DMS53 treated with DMSO at 0.1 percent for 48 hours (cell line): ENCODE measurements around the gene MCAM.
A peak's percentile ranks its signal among the peaks of the same experiment; 100 is the strongest.

Experiments
- DNase-seq: peaks from one replicate; lab custom pipeline; 2025; ENCODE audit not compliant: unreplicated experiment; lab: John Stamatoyannopoulos, UW

MCAM gene

DNA sequence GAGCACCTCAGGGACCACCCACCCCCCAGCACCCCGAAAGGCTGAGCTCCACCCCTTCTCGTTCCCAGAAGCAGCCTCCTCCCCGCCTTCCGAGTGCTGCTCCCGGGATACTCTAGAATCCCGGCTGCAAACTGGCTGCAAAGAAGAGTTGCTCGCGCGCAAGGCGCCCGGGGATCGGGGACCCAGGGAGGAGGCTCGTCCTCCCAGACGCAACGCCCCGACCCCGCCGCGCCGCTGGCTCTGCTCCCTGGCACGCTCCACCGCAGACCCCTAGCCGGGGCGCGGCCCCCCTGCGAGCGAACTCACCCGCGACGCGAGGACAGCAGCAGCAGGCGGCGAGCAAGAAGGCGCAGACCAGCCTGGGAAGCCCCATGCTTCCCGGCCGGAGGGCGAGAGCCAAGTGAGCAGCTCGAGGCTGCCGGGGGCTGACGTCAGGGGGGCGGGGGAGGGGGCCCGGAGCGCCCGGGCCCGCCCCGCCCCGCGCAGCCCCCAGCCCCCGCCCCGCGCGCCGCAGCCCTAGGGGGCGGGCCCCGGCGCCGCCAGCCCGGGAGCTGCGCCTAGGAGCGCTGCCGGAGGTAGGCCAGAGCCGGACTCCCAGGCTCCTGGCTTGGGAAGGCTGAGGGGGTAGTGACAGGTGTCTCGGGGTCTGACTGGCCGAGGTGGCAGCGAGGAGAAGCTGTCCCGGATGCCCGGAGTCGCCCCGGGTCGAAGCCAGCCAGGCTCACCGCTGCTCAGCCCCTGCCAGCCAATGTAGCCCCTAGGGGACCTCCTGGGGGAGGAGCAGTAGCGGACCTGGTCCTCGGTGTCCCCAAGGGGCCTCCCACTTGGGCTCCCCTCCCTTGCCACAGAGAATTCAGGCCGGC, at the start of gene MCAM:
Gene MCAM, minus strand, starts transcription at position 402 of the 863 bp plus-strand sequence. Its CDS starts 29 bp downstream, at position 373.
- DNase-seq: no peak

- no peak for DNase-seq
These were observed 48.2 kb upstream of the MCAM start for GRCh38 chr11:119365071-119365591.

GRCh38 chr11:119363851-119364590, 47.1 kb upstream of the MCAM start:
- peak; percentile 34 for DNase-seq

DNA sequence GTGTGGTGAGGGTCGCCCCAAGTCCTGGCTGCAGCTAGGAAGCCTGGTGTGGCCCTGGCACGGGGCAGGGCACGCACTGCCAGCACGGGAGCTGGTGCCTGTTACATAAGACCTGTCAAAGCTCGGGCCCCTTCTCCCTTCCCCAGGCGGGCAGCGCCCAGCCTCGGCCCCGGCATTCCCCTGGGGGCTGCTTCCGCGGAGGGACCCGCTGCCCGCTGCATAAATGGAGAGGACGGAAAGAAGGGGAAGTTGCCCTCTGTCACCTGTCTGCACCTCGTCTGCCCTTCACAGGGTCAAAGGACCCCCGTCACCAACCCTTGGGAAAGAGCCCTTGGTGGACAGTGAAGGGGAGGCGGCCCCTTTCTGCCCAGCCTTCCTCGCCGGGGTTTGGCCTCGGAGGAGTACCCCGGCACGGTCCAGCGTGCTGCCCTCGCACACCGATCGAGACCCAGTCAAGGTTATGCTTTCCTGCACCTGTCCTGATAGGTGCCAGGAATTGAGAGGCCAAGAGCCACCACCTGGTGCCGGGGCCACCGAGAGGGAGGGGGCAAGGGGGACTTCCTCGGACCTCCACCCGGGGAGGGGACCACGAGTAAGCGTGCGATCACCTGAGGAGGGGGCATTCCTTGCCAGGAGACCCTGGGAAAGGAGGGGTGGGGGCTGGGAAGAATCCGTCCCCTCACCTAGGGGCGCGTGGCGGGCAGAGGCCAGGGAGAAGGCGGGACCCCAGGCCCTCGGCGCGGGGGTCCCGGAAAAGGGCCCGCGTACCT, 46.3 kb upstream of the MCAM start:
- peak; percentile 7 for DNase-seq

GRCh38 chr11:119362741-119363080, 45.8 kb upstream of the MCAM start:
- DNase-seq: peak; percentile 10

- no peak for DNase-seq
These were observed 45.2 kb upstream of the MCAM start for GRCh38 chr11:119361941-119362725.

GRCh38 chr11:119361056-119361787, 44.3 kb upstream of the MCAM start:
- peak; percentile 60 for DNase-seq

DNA sequence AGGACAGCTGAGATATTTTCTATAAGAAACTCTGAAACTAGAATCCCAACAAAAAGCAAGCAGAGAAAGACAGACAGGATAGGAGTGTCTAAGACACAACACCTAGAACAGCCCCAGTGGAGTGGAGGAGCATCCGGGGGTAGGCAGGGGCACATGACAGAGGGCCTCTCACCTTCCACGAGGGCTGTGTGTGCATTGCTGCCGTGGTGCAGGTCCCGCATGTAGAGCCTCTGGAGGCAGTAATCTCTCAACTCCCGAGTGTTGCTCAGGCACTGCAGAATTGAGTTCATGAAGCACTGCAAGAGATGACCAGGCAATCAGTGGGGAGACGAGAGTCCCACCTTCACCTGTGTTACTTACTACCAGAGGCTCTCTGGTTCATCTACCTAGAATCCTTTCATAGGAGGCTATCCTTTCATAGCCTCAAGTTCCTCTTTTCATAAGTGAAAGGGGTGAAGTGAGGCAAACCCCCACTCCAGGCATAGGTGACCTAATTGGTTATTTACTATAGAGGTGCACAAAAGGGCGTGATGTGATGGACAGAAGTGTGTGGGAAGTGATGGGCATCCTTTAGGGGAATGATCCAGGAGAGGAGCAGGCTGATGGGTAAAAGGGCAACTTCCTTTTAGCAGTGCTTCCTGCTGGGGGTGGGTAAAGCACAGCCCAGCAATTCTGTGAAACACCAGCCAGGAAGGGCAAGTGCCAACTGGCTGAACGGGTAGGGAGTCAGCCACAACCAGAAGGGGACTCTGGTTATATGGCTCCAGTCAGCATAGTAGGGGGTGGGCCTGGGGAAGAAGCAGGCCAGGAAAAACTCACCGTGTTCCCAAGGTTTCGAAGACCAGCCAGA, 42.7 kb upstream of the MCAM start:
- DNase-seq: no peak

DNA sequence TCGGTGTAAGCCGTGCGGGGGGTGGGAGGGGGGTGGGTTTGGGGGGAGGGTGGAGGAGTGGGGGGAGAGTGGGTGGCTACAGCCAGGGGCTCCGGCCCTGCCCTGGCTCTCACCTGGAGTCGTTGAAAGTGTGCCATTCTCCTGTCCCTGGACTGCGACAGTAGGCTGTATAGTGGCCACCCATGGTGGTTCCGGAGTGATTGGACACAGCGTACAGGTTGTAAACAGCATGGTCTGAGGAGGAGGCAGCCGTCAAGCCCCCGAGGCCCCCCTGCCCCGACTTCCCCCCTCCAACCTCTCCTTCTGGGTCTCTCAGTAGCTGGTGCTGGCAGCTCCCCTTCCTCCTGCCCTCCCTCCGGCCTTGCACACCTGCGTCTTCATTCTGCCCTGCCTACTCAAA, 40.1 kb upstream of the MCAM start:
- no peak for DNase-seq

GRCh38 chr11:119356349-119357031, 39.6 kb upstream of the MCAM start:
- no peak for DNase-seq

DNA sequence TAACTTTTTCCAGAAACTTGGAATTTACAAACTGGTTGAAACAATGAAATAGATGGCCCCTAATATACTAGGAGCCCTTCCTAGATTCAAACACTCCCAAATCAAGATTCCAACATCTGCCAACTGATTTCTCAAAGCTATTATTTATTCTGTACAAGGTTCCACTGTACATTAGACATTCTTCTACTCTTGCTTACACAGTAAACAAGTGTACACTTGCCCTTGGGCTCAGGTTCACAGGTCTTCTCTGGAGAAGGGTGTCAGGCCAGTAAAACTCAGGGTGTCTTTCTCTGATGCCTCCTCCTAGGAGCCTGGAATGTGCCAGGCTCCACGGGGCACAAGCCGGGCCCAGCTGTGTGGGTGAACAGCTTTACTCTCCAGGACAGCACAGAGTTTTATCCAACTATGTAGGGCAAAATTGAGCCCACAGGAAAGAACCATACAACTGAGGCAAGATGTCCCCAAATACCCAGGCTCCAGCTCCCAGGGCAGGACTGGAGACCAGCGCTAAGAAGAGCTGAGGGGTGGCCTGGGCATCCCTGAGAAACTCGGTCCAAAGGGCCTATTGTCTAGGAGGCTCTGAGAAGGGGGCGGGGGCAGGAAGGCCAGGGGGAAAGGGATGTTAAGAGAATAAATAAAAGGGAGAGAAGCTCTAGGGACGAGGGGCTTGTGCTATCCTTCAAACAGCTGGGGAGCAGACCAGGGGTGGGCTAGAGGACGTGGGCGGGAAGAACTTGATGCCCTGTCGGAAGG, 38.3 kb upstream of the MCAM start:
- DNase-seq: no peak

DNA sequence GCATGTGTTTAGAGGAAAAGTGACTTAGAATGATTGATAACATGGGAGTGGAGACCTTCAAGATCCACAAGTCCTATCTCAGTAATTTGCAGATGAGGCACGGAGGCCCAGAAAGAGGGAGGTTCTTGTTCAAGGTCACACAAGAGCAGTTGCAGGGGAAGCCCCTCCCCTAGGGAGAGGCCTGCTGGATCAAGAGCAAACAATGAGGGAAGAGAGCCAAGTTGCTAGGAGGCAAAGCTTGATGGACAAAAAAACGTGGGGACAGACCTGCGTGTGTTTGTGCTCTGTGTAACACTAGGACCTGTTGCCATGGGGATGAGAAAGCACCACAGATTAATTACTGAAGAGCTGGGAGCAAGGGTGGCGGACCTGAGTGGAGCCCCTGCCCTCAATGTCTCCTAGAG, 35.9 kb upstream of the MCAM start:
- DNase-seq: peak; percentile 27

DNA sequence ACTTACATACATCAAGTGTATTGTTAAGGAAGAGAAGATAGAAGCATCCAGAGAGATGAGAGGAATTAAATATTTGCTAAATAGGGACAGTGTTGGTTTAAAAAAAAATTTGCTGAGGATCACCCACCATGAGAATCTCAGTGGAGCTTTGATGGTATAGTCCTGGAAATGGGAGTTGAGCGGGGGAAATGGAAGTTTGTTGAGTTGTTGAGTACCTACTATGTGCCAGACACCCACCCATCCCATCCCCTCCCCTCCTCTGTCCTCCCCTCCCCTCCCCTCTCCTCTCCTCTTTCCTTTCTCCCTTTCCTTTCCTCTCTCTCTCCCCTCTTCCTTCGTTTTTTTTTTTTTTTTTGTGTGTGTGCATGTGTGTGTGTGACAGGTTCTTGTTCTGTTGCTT, 34.3 kb upstream of the MCAM start:
- no peak for DNase-seq

GRCh38 chr11:119350302-119350701, 33.4 kb upstream of the MCAM start:
- no peak for DNase-seq

DNA sequence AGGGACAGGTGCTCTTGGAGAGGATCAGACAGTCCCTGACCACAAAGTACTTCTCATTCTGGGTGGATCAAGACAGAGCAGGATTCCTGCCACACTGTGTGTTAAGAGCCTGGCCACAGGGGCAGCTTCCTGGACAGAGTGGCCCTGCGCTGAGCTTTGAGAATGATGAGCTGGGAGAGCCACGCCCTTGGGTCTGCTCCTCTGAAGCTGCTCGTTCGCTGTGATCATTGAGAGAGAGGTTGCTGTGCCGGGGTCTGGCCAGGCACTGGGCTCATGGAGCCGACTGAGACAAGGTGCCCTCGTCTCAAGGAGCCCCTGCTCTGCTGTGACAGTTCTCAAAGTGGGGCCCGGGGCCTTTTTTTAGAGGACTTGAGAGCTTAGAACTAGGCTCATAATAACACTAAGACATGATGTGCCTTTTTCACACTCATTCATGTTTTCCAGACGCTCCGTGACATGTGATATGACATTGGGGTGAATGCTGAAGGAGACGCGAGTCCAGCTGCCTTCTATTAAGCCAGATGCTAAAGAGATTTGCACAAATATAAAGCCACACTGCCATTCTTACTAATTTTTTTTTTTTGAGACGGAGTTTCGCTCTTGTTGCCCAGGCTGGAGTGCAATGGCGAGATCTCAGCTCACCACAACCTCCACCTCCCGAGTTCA, 31.1 kb upstream of the MCAM start:
- DNase-seq: no peak

DNA sequence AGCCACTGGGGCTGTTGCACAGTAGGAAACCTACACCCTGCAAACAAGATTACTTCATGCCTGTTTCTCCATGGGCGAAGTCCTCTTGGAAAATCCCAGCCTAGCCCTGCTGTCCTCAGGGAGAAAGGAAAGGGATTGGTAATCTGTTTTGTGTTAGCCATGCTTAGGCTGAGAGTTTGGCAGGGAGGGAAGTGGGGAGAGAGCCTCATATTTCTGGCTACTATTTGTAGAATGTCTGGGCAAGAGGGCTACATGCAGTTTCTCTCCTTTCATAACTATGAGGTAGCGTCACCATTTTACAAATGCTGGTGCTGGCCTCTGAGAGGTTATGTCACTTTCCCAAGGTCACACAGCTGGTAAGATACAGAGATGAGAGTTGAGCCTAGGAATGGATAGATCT, 30.3 kb upstream of the MCAM start:
- DNase-seq: no peak

DNA sequence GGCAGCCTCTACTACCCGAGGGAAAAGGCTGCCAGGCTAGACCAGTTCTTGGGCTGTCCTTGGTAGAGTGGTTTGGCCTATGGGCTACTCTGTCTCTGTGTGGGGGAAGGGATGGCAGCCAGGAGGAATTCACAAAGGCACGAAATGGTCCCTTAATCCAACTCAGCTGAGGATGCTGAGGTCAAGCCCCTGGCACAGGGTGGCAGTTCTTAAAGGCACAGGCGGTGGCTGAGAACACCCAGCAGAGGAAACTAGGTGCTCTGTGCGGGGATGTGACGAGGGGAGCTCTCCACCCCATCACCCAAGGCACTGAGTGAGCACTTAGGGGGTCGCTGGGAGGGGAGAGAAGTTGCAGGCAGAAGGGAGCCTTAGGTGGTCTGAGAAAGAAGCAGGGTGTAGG, 29.7 kb upstream of the MCAM start, which contains the start of gene MFRP:
Gene MFRP, minus strand, starts transcription at position 101 of the 400 bp plus-strand sequence. CDS start 192 bp downstream, outside the sequence.
- DNase-seq: no peak
